Subcutaneous adipose tissue (tissue), 4 donors: ENCODE results near the gene UBAC2. TPM values are rescaled to one million over a fixed set of nuclear protein-coding genes. Genes with fewer than 3 reads are reported as not detected.

ENCODE experiments used
- total RNA-seq, 4 donors: library from RNA; depleted of rRNA; stranded (reverse); fragments of >200 nt; gene quantifications; one replicate each; pipeline ENCODE4 v1.1.0, GENCODE V29; 2016
- TF ChIP-seq, protein P1 (sequence below): fragments of 450-650 bp; IDR thresholded peaks from one replicate; pipeline ENCODE4 v1.5.1; 2016; ENCODE audit warnings: low read depth, mild to moderate bottlenecking, control low read depth, antibody characterized with exemption, moderate library complexity

The UBAC2 gene
- total RNA-seq, 4 donors from 2014 or later: 47.4 to 73.3 (median 65.8) TPM

DNA sequence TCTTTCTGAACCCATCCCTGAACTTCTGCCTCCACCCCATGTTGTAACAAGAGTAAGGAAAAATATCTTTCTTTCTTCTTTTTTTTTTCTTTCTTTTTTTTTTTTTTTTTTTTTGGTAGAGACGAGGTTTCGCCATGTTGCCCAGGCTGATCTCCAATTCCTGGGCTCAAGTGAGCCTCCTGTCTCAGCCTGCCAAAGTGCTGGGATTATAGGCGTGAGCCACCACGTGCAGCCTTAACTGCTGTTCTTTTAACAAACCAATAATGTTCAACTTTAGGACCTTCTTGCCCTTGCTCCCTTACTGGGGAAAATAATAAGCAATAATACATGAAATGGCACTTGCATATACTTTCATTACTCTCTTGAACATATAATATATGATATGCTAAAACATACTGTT is 86.9 kb downstream of the UBAC2 start:
- TF ChIP-seq, protein P1, sequence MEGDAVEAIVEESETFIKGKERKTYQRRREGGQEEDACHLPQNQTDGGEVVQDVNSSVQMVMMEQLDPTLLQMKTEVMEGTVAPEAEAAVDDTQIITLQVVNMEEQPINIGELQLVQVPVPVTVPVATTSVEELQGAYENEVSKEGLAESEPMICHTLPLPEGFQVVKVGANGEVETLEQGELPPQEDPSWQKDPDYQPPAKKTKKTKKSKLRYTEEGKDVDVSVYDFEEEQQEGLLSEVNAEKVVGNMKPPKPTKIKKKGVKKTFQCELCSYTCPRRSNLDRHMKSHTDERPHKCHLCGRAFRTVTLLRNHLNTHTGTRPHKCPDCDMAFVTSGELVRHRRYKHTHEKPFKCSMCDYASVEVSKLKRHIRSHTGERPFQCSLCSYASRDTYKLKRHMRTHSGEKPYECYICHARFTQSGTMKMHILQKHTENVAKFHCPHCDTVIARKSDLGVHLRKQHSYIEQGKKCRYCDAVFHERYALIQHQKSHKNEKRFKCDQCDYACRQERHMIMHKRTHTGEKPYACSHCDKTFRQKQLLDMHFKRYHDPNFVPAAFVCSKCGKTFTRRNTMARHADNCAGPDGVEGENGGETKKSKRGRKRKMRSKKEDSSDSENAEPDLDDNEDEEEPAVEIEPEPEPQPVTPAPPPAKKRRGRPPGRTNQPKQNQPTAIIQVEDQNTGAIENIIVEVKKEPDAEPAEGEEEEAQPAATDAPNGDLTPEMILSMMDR: no peak

DNA sequence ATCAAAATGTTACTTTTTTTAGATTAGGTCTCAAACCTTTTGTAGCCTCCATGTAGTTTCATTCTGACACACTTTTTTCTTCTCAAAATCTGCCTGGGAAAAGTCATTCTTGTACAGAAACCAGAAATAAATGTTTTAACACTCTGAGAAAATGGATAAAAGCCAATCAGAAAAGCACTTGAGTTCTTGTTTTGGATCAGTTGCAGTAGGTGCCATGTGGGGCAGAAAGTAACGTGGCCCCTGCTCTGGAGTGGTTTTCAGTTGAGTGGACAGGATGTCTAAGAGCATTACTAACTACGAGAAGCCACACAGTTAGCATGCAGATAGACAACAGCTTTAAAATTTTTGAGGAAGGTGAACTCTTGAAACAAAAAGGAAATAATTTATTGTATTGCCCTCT is 87.4 kb downstream of the UBAC2 start:
- TF ChIP-seq, protein P1: no peak

DNA sequence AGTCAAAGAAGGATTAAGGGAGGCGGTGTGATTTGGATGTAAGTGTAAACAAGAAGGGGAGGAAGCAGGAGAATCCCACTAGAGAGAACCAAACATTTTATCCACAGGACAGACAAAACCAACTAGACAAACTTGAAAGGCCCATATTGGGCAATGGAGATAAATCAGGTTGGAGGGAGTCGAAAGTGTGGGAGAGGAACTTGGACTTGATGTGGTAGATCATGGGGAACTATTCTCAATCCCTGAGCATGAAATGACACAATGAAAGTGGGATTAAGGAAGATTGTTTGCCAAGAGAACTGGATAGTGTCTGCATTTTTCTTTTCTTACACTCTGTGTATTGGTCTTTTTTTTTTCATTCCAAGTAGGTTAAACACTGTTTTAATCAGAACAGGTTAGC is 88.6 kb downstream of the UBAC2 start:
- TF ChIP-seq, protein P1: no peak

DNA sequence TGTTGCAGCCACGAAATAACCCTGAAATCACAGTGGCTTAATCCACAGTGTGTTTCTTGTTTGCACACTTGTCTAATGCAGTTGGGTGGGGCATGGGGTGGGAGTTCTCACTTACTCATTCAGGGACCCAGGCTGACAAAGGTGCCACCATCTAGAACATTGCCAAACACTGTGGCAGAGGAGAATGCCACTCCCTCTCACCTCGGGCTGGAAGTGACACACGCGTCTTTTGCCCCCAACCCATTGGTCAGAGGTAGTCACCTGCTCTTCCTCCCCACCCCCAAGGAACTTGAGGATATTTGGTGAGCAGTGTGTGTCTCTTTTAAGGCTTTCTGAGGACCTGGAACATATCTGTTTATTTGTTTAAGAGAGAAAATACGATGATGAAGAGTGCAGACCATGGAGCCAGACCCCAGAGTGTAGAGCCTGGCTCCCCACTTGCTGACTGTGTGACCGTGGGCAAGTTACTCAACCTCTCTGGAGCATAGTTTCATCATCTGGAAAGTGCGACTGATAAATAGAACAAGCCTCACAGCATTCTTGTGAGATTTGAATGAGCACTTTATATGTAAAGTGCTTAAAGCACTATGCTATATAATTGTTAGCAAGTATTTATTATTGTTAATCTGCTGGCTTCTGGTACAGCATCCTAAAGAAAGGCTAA is 89.2 kb downstream of the UBAC2 start:
- TF ChIP-seq, protein P1: no peak

DNA sequence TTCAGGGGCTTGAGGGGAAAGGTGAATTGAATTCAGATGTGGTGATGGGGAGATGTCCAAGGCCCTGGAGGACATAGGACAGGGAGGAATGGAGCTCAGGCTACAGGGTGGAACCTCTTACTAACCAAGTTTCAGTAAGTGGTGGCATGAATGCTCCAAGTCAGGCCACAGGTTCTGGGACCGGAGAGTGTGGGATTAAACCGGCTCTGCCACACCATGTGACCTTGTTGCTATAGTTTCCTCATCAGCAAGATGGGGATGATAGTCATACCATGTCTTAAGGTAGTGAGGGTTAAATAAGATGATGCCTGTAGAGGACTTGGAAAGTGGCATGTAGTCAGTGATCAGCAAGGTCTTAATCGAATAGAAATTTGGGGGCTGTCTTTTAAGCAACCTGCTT is 90.2 kb downstream of the UBAC2 start:
- TF ChIP-seq, protein P1: no peak

DNA sequence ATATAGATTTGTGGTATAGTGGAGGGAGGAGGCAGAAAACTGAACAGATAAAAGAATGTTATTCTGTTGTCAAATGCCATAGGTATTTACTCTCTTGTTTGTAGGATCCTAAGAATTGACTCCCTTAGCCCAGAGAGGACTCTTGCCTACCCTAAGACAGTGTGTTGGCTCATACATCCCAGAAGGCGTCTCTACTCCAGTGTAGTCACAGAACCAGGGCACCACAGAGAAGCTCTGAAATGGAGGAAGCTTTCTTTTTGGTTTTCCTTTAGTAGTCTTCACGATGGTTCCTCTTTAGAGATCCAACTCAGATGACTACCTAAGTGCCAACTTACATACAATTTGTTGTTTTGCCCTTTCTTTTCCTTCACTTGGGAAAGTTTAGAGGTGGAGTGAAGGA is 92.5 kb downstream of the UBAC2 start:
- TF ChIP-seq, protein P1: no peak

DNA sequence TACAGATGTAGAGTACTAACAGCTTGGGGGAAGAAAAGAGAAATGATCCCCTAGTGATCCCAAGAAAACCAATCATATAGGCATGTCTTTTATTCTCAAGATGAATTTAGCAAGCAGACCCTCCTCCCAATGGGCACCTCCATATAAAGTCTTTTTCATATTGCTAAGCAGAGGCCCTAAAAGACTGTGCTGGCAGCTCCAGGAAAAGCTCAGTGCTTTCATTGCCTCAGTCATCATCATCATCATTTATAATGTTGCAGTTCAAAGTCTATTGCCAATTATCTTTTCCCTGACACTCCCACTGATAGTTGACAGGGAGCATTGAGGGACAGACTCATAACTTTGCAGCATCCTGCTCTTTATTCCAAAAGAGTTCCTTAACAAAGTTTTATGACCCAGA is 93.5 kb downstream of the UBAC2 start:
- TF ChIP-seq, protein P1: no peak
